OCI-LY7 (cell line): ENCODE data around the gene RBBP8NL. TPM values are rescaled to one million over a fixed set of nuclear protein-coding genes. Genes with fewer than 3 reads are reported as not detected.

ENCODE experiments used
- BruUV-seq: library from RNA; stranded (reverse); fragments of 400-500 nt; replicated peaks from 2 replicates; lab custom pipeline; 2021; lab: Mats Ljungman, UMichigan
- CTCF ChIA-PET: fragments of 300-600 bp; sonication (Branson Sonifier 250); formaldehyde crosslinking; loops from one replicate; lab custom pipeline; 2022; ENCODE audit warnings: antibody characterized with exemption; ENCODE audit not compliant: unreplicated experiment; lab: Charles Lee
- POLR2A ChIA-PET: fragments of 300-600 bp; sonication (Branson Sonifier 250); formaldehyde crosslinking; loops from one replicate; lab custom pipeline; 2022; ENCODE audit warnings: antibody characterized with exemption; lab: Charles Lee
- DNase-seq: peaks from one replicate; pipeline ENCODE4 v3.0.0-alpha.2; 2015; ENCODE audit warnings: low spot score
- H2AFZ ChIP-seq: fragments of 200-600 bp; sonication (generic), shearing (Covaris generic); 2 replicates; pipeline ENCODE4 v1.6.1; 2014; ENCODE audit warnings: mild to moderate bottlenecking, antibody characterized with exemption, low read length, moderate library complexity
- H3K27ac ChIP-seq: fragments of 200-600 bp; sonication (generic); 2 replicates; pipeline ENCODE4 v1.5.1; 2014; ENCODE audit warnings: mixed run types, low read depth, mild to moderate bottlenecking, moderate library complexity, low read length, inconsistent platforms; ENCODE audit not compliant: poor library complexity, severe bottlenecking
- H3K36me3 ChIP-seq: fragments of 200-600 bp; sonication (generic); 2 replicates; pipeline ENCODE4 v1.6.1; 2014; ENCODE audit warnings: mild to moderate bottlenecking, antibody characterized with exemption, low read length, moderate library complexity, mixed read lengths; ENCODE audit not compliant: insufficient read depth
- H3K4me1 ChIP-seq: fragments of 200-600 bp; sonication (generic); 2 replicates; pipeline ENCODE4 v1.5.1; 2014; ENCODE audit warnings: mild to moderate bottlenecking, low read length; ENCODE audit not compliant: insufficient read depth, poor library complexity, severe bottlenecking
- H3K4me2 ChIP-seq: fragments of 200-600 bp; sonication (generic); 2 replicates; pipeline ENCODE4 v1.6.1; 2014; ENCODE audit warnings: mild to moderate bottlenecking, low read length
- H3K4me3 ChIP-seq: fragments of 200-600 bp; sonication (generic); 2 replicates; pipeline ENCODE4 v1.5.1; 2014; ENCODE audit warnings: mild to moderate bottlenecking, low read depth, low read length; ENCODE audit not compliant: poor library complexity, severe bottlenecking
- H3K79me2 ChIP-seq: fragments of 200-600 bp; sonication (generic); 2 replicates; pipeline ENCODE4 v1.6.1; 2016; ENCODE audit warnings: low read depth, mild to moderate bottlenecking, low read length, moderate library complexity, mixed read lengths; ENCODE audit not compliant: insufficient read depth
- H3K9me2 ChIP-seq: fragments of 200-600 bp; sonication (generic); 2 replicates; pipeline ENCODE4 v1.6.1; 2016; ENCODE audit warnings: mild to moderate bottlenecking, low read length, mixed read lengths; ENCODE audit not compliant: insufficient read depth
- H3K9me3 ChIP-seq: fragments of 200-600 bp; sonication (generic); 2 replicates; pipeline ENCODE4 v1.6.1; 2014; ENCODE audit warnings: mild to moderate bottlenecking, mixed run types, low read length, mixed read lengths
- H4K20me1 ChIP-seq: fragments of 200-600 bp; sonication (generic); 2 replicates; pipeline ENCODE4 v1.6.1; 2014; ENCODE audit warnings: mild to moderate bottlenecking, antibody characterized with exemption, low read length, moderate library complexity, mixed read lengths; ENCODE audit not compliant: insufficient read depth
- EZH2phosphoT487 ChIP-seq: fragments of 200-600 bp; sonication (generic); IDR thresholded peaks from 2 replicates; pipeline ENCODE4 v1.6.1; 2018; ENCODE audit warnings: low read depth, borderline replicate concordance, mild to moderate bottlenecking, mixed run types, antibody characterized with exemption, low read length, moderate library complexity, mixed read lengths
- intact Hi-C: fragments of 100-400 bp; cut with micrococcal nuclease; formaldehyde crosslinking; loops from one replicate; pipeline ENCODE4 v1.10.0; 2022; ENCODE audit not compliant: unreplicated experiment
- total RNA-seq, 2 experiments: library from RNA; depleted of rRNA in 1 of 2; stranded (reverse); fragments of >200 nt in 1 of 2; shearing (Covaris generic) in 1 of 2; gene quantifications; 2 replicates each; pipeline ENCODE4 v1.2.3, GENCODE V29; 2014 to 2022
- TF ChIP-seq, protein P1 (sequence below): fragments of 200-600 bp; sonication (generic); conservative IDR thresholded peaks from 2 replicates; pipeline ENCODE4 v1.5.1; 2014; ENCODE audit warnings: mild to moderate bottlenecking, antibody characterized with exemption, low read length, moderate library complexity, mixed read lengths

Gene RBBP8NL
- total RNA-seq, 2 experiments from 2014 or later, result not detected

DNA sequence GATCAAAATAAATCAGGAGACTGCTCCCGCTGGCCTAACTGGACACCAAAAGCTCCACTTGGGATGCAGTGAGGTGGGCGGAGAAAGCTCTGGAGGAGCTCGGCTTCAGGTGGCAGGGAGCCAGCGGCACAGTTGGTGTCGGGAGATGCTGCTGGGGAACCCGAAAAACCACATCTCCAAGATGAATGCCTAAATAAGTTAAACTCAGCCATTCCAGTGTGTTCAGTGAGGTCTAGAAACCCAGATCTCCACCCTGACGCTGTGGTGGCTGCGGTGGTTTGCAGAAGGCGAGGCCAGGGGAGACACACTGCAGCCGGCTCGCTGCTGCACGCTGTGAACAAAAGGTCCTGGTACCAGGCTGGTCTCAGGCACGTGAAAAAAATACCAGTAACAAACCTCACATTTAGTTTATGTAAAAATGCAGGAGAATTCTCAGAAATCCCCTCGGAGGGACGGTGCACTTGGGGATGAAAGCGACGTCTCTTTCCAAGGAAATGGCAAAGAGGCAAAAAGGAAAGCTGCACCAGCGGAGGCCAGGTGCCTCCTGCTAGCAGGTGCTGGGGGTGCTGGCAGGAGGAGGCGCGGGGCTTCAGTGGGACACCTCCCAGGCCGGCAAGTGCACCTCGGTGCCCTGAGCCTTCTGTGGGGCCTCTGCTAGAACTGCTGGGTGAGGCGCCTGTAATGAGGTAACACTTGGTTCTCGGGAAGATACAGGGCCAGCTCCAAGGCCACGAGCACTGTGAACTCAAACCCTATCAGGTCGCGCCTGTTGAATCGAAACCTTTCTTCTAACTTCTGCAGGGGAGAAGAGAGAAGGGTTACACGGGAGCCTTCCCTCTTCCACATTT, 36.8 kb downstream of the RBBP8NL start:
- H3K79me2 ChIP-seq, result peaks cover 36% of the 10 kb centered on the region
- peaks cover 25% of the 10 kb centered on the region for H4K20me1 ChIP-seq
- H3K27ac ChIP-seq, result no peak overlapping the region
- DNase-seq, result no peak
- no peak overlapping the region for H2AFZ ChIP-seq
- no peak overlapping the region for H3K4me3 ChIP-seq
- peaks cover 53% of the 10 kb centered on the region for H3K36me3 ChIP-seq
- peaks cover 19% of the 10 kb centered on the region for H3K4me1 ChIP-seq
- POLR2A ChIA-PET, result no interaction called here
- no peaks in the 10 kb centered on the region for H3K9me2 ChIP-seq
- H3K4me2 ChIP-seq, result no peak overlapping the region
- TF ChIP-seq, protein P1, sequence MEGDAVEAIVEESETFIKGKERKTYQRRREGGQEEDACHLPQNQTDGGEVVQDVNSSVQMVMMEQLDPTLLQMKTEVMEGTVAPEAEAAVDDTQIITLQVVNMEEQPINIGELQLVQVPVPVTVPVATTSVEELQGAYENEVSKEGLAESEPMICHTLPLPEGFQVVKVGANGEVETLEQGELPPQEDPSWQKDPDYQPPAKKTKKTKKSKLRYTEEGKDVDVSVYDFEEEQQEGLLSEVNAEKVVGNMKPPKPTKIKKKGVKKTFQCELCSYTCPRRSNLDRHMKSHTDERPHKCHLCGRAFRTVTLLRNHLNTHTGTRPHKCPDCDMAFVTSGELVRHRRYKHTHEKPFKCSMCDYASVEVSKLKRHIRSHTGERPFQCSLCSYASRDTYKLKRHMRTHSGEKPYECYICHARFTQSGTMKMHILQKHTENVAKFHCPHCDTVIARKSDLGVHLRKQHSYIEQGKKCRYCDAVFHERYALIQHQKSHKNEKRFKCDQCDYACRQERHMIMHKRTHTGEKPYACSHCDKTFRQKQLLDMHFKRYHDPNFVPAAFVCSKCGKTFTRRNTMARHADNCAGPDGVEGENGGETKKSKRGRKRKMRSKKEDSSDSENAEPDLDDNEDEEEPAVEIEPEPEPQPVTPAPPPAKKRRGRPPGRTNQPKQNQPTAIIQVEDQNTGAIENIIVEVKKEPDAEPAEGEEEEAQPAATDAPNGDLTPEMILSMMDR, result no peak
- no peak for TF ChIP-seq EZH2phosphoT487
- CTCF ChIA-PET, result no interaction called here
- intact Hi-C loops, result no loop called here
- H3K9me3 ChIP-seq, result no peaks in the 10 kb centered on the region
- no TSS peak for BruUV-seq

DNA sequence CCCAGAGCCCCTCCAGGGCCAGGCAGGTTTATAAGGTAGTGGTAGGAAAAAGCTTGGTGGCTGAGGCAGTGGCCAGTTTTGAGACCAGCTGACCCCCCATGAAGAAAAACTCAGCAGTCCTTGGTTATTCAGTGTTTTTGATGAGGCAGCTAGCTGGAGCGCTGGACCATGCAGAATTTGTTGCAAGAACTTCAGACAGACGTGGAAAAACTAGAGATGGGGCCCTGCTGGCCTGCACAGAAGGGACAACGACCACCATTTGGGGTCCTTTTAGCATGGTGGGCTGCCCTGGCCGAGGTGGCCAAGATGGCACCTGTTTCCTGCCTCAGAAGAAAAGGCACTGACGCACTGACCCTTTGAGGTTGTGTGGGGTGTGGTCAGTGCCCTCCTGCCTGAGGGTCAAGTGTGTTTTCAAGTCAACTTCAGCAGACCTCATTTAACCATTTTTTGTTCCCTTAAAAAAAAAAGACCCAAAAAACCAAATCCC, 37.7 kb downstream of the RBBP8NL start:
- no peak overlapping the region for H2AFZ ChIP-seq
- H4K20me1 ChIP-seq, result peaks cover 25% of the 10 kb centered on the region
- no peak for DNase-seq
- H3K4me3 ChIP-seq, result no peak overlapping the region
- peak overlapping the region; percentile 95; the same call in 1 of the 2 replicates for H3K4me2 ChIP-seq
- TF ChIP-seq, protein P1, result no peak
- no peak for TF ChIP-seq EZH2phosphoT487
- H3K27ac ChIP-seq, result no peak overlapping the region
- no TSS peak for BruUV-seq
- no peaks in the 10 kb centered on the region for H3K9me2 ChIP-seq
- peaks cover 56% of the 10 kb centered on the region for H3K36me3 ChIP-seq
- intact Hi-C loops, result loop anchor here (5.0 kb wide), 1 partner anchor 52 kb away; no protein-coding TSS in a partner anchor
- H3K9me3 ChIP-seq, result no peaks in the 10 kb centered on the region
- H3K4me1 ChIP-seq, result peaks cover 28% of the 10 kb centered on the region
- ChIA-PET POLR2A (interaction anchor here (1.0 kb wide), 1 partner anchor 9 kb away, joined by 4 read pairs; no protein-coding TSS in a partner anchor), CTCF (no interaction called here)
- H3K79me2 ChIP-seq, result peaks cover 45% of the 10 kb centered on the region
